GM06990 (cell line): ENCODE measurements around the gene LSM14B.

ENCODE experiments used
- DNase-seq: peaks from one replicate; pipeline ENCODE4 v3.0.0-alpha.2; 2011; ENCODE audit not compliant: insufficient read length; ENCODE audit errors: extremely low read depth
- H3K27me3 ChIP-seq: replicated peaks from 2 replicates; pipeline ENCODE4 v1.6.0; 2011; ENCODE audit warnings: low read length; ENCODE audit not compliant: control insufficient read depth, insufficient read depth
- H3K36me3 ChIP-seq: 2 replicates; pipeline ENCODE4 v1.5.1; 2011; ENCODE audit warnings: low read length; ENCODE audit not compliant: control insufficient read depth, insufficient read depth
- H3K4me3 ChIP-seq: replicated peaks from 2 replicates; pipeline ENCODE4 v1.5.1; 2011; ENCODE audit warnings: low read depth, mild to moderate bottlenecking, control low read depth, low read length
- TF ChIP-seq, protein P1 (sequence below): IDR thresholded peaks from 2 replicates; pipeline ENCODE4 v1.5.1; 2011; ENCODE audit warnings: low read length, control low read depth, mild to moderate bottlenecking, inconsistent platforms; ENCODE audit not compliant: insufficient read depth, poor library complexity, severe bottlenecking

The LSM14B gene

GRCh38 chr20:62149532-62150309 is 27.4 kb downstream of the LSM14B start:
- Histone ChIP-seq H3K27me3 (no peaks in the 10 kb centered on the region), H3K36me3 (peaks cover 2% of the 10 kb centered on the region; the same call in 1 of the 2 replicates), H3K4me3 (no peak overlapping the region)
- DNase-seq, result no peak
- TF ChIP-seq, protein P1, sequence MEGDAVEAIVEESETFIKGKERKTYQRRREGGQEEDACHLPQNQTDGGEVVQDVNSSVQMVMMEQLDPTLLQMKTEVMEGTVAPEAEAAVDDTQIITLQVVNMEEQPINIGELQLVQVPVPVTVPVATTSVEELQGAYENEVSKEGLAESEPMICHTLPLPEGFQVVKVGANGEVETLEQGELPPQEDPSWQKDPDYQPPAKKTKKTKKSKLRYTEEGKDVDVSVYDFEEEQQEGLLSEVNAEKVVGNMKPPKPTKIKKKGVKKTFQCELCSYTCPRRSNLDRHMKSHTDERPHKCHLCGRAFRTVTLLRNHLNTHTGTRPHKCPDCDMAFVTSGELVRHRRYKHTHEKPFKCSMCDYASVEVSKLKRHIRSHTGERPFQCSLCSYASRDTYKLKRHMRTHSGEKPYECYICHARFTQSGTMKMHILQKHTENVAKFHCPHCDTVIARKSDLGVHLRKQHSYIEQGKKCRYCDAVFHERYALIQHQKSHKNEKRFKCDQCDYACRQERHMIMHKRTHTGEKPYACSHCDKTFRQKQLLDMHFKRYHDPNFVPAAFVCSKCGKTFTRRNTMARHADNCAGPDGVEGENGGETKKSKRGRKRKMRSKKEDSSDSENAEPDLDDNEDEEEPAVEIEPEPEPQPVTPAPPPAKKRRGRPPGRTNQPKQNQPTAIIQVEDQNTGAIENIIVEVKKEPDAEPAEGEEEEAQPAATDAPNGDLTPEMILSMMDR, result no peak

DNA sequence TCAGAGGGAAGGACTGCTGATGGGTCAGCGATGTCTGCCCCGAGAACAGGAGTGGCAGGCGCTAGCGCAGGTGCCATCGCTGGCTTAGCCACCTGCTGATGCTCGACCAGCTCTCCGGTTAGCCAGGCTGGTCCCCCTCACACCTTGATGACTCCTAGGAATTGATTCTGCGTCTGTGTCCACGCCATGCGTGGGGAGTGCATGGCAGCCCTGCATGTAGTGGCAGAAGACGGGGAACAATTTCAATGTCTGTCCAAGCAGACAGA is 28.0 kb downstream of the LSM14B start:
- TF ChIP-seq, protein P1, result no peak
- H3K4me3 ChIP-seq, result no peak overlapping the region
- H3K27me3 ChIP-seq, result no peaks in the 10 kb centered on the region
- DNase-seq, result no peak
- peaks cover 2% of the 10 kb centered on the region; the same call in 1 of the 2 replicates for H3K36me3 ChIP-seq

DNA sequence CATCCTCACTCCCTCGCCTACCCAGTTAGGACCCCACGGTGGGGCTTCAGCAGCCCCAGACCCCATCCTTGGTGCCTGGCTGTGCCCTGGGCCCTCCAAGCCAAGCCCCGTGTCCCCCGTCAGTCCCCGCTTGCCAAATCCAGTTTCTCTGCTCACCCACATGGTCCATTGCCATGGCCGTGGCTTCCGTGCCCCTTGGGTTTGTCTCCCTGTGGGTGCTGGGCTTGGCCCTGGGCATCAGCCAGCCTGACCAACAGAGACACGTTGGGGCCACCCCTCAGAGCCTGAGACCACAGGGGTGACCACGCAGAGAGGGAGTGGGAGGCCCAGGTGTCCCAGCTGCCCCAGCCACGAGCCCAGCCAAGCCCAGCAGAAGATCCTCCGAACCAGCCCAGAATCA is 28.9 kb downstream of the LSM14B start:
- Histone ChIP-seq H3K27me3 (no peaks in the 10 kb centered on the region), H3K36me3 (peaks cover 2% of the 10 kb centered on the region; the same call in 1 of the 2 replicates), H3K4me3 (no peak overlapping the region)
- DNase-seq, result no peak
- TF ChIP-seq, protein P1, result no peak

- Histone ChIP-seq H3K27me3 (no peaks in the 10 kb centered on the region), H3K36me3 (peaks cover 2% of the 10 kb centered on the region; the same call in 1 of the 2 replicates), H3K4me3 (no peak overlapping the region)
- TF ChIP-seq, protein P1, result no peak
- DNase-seq, result no peak
Measured at GRCh38 chr20:62151835-62152364, 29.6 kb downstream of the LSM14B start.

DNA sequence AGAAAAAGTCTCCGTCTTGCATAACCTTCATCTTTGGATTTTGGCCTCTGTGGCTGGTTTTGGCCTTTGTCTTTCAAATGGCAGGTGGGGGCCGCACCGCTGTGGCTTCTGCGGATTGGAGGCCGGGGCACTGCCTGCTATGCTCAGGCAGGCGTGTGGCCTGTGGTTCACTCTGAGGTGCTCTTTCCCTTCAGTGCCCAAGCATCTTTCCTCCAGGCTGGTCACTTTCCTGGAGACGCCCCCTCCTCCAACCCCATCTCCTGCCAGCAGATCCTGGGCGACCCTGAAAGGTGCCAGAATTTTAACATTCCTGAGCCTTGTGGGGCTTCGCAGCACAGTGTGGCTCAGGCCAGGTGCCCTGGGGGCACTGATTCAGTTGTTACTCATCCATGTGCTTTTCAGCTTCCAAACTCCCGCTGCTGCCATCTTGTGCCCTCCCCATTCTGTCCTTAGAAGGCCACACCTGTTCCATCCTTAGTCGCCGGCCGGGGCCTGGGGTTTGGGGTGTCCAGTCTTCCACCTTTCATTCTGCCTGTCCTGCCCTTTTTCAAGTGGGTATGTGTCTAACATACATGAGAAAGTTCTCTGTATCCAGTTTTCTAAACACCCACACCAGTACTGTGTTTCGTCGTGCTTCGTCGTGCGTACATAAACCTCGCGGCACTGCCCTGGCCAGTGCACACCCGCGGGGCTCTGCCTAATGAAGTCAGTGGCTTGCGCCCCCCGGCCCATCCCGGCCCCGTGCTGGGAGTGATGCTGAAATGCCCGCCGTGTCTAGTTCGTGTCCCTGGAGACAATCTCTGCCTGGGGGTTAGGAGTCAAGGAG is 33.4 kb downstream of the LSM14B start:
- no peak for DNase-seq
- H3K36me3 ChIP-seq, result peaks cover 3% of the 10 kb centered on the region; the same call in 1 of the 2 replicates
- H3K27me3 ChIP-seq, result no peaks in the 10 kb centered on the region
- TF ChIP-seq, protein P1, result no peak
- no peak overlapping the region for H3K4me3 ChIP-seq
